ENCODE results near the gene RCOR1.

RCOR1 gene

DNA sequence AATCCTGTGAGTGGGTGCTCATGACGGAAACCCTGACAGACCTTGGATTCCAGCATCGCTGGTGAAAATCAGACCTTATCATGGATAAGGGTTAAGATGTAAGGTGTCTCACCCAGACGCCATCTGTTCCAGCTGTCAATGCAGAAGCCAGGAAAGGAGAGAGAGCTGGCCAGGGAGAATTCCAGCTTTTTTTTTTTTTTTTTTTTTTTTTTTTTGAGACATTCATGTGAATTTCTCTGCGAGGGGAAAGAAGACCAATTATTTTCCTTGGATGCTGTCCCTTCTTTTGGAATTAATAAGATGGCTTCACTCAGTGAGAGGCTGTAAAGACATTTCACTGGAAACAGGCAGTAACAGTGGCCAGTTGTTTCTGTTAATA, 186.6 kb downstream of the RCOR1 start:
- no peak for FAIRE-seq

- FAIRE-seq = no peak
Measured at GRCh38 chr14:102779574-102780315, 187.3 kb downstream of the RCOR1 start.
